HS-5 (cell line): ENCODE measurements around the gene CCR2.
A peak's percentile ranks its signal among the peaks of the same experiment; 100 is the strongest.
"Not testable (repeated sequence)": the region's sequence is repeated elsewhere in the genome, so short reads cannot be mapped to it uniquely, and the experiment has no call there.

Source experiments
- DNase-seq: peaks from one replicate; pipeline ENCODE4 v3.0.0-alpha.2; 2012; ENCODE audit warnings: low read depth

Gene CCR2

GRCh38 chr3:46402902-46403301, 49.0 kb downstream of the CCR2 start:
- not testable (repeated sequence) for DNase-seq

- DNase-seq: no peak
Measured at GRCh38 chr3:46405301-46406019, 51.5 kb downstream of the CCR2 start.

- DNase-seq: no peak
Measured at GRCh38 chr3:46406443-46406787, 52.5 kb downstream of the CCR2 start.

GRCh38 chr3:46406788-46407611, 53.1 kb downstream of the CCR2 start, which contains the start of the genes CCR5AS and CCRL2:
CCR5AS (minus strand) TSS chr3:46407066.
CCRL2 (plus strand) TSS chr3:46407259; CDS start chr3:46408080, 821 bp downstream.
- peak; percentile 40 for DNase-seq

GRCh38 chr3:46407970-46408369, 54.1 kb downstream of the CCR2 start:
- no peak for DNase-seq

- DNase-seq: no peak
Measured at GRCh38 chr3:46408853-46409252, 54.9 kb downstream of the CCR2 start.

- no peak for DNase-seq
Measured at GRCh38 chr3:46409739-46410489, 56.0 kb downstream of the CCR2 start.
